HG02870 (cell line): ENCODE data around the gene ARID3C.

Experiments used
- ATAC-seq: cut with Tn5 transposase; IDR thresholded peaks from one replicate; pipeline ENCODE4 v1.9.1; 2021; ENCODE audit warnings: mild to moderate bottlenecking, moderate library complexity; ENCODE audit not compliant: unreplicated experiment

Gene ARID3C

GRCh38 chr9:34628656-34629490 lies at the start of gene ARID3C:
Gene ARID3C, minus strand, starts transcription at chr9:34629066. Its CDS starts 1,052 bp downstream, at chr9:34628014.
- no peak for ATAC-seq

DNA sequence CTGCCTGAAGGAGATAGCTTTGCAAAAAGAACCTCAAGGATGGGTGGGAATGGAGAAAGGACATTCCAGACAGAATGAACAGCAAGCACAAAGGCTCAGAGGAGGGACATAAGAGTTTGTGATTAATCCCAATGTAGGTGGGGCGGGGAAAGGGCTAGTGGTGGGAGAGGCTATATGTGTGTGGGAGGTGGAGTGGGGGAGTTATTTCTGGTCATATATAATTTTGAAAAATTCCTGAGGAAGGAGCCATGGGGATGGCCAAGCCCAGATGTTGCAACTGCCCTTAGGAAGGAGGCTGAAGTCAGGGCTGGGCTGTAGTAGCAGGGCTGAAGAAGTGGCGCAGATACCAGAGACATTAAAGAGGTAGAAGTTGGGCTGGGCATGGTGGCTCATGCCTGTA lies 47.0 kb upstream of the ARID3C start:
- ATAC-seq: no peak

GRCh38 chr9:34675048-34675714 lies 46.3 kb upstream of the ARID3C start:
- ATAC-seq: no peak

GRCh38 chr9:34674440-34674839 lies 45.6 kb upstream of the ARID3C start:
- ATAC-seq: no peak

GRCh38 chr9:34671307-34671706 lies 42.4 kb upstream of the ARID3C start:
- ATAC-seq: no peak

DNA sequence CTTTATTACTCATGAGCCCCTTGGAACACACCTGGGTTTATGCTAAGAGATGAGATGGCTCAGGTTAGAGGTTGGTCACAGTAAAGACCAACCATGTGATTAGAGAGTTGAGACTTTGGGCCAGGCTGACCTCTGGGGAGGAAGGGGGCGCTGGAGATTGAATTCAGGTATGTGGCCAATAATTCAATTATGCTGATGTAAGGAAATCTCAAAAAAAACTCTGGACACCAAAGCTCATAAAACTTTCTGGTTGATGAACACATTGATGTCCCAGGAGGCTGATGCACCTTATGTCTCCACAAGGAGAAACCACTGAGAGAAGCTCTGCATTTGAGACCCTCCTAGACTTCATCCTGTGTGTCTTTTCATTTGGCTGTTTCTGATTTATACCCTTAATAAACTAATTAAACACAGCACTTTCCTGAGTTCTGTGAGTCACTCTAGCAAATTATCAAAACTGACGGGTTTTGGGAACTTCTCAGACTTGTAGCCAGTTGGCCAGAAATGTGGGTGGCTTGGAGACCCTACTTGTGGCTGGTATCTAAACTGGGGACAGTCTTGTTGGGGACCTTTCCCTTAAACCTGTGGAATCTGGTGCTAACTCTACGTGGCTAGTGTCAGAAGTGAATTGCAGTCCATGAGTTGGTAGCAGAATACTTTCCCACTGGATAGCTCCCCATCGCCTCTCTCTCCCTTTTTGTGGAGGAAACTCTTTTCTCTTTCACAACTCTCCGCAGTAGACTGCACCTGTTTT lies 41.1 kb upstream of the ARID3C start:
- no peak for ATAC-seq

DNA sequence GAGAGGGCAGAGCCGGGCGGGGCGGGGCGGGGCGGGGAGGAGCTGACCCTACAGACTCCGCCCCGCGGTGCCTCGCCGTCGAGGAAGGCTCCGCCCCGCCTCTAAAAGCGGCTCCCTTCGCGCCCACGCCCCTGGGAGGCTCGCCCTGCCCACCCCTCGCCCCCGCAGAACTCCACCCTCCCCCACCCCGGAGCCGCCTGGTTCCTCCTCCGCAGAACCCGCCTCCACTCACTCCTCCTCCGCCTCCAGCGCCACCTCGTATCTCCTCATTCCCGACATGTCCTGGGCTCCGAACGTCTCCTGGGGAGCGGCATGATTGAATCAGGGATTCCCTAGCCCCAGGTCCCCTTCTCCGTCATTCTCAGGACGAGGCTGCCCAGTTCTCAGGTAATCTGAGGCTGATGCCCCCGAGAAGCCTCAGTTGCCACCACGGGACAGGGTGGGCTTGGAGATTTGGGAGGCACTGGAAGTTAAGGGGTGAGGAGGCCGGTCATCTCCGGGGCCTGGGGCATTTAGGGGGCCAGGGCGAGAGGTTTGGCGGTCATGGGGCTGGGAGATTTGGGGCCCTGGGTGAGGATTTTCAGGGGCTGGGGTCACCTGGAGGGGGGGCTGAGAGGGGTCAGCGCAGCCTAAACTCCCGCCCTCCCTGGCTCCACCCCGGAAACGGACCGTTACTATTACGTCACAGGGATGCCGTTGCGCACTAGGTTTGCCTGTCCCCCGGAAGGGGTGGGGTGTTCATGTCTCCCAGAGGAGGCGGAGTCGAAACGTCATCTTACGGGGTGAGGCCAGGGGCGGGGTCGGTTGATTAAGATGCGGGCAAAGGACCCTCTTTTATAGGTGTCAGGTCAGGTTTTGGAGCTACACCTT lies 36.8 kb upstream of the ARID3C start:
- peak; percentile 60 for ATAC-seq

DNA sequence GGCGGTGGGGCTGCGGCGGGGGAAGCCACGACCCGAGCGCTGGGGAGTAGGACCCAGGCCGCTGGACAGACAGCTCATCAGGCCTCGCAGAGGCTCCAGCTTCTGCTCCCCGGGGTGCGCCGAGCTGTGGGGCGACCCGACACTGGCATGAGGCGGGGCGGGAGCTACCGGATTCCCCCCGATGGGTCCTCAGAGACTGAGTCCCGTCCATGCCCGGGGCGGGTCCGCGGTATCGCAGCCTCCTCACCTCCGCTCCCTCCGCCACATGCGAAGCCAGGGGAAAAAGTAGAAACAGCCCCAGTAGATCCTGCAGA lies 36.2 kb upstream of the ARID3C start:
- no peak for ATAC-seq

GRCh38 chr9:34664281-34665066 lies 35.6 kb upstream of the ARID3C start:
- peak; percentile 44 for ATAC-seq

- ATAC-seq: no peak
Observed at GRCh38 chr9:34663303-34663605, 34.4 kb upstream of the ARID3C start.

DNA sequence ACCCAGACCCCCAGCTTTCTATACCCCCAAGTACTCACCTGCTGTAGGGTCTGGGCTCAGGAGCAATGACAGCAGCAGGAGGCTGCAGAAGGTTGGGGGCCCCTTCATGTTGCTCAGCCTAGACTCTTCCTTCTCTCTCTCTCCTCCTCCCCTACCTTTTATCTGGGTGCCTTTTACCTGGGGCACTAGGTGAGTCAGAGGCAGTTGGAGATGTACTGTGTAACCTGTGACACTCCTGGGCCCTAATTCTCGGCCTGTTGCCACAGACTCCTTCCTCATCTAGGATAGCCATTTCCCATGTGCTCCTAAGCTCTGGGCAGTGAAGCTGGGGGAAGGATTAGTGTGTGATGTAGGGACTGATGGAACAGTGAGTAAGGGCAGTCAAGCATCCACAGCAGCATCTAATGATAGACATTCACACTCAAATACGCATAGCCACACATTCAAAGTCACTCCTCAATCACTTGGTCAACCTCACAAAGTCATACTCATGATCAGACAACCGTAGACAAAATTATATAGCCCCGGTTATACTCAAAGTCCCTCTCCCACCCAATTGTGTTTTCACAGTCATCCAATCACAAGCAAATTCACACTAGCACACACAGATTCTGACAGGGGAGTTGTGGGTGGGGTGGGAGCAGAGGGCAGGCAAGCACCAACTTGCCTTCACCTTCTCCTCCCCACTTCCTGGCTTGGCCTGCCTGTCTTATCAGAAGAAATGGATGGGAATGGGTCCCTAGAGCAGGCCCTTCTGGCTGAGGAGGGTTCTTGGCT lies 33.8 kb upstream of the ARID3C start, which contains the start of gene CCL27:
TSS of gene CCL27 (minus strand) at position 132 of the 777 bp plus-strand sequence. CDS start at position 108, 24 bp downstream.
- no peak for ATAC-seq

GRCh38 chr9:34659592-34660253 lies 30.9 kb upstream of the ARID3C start:
- no peak for ATAC-seq

DNA sequence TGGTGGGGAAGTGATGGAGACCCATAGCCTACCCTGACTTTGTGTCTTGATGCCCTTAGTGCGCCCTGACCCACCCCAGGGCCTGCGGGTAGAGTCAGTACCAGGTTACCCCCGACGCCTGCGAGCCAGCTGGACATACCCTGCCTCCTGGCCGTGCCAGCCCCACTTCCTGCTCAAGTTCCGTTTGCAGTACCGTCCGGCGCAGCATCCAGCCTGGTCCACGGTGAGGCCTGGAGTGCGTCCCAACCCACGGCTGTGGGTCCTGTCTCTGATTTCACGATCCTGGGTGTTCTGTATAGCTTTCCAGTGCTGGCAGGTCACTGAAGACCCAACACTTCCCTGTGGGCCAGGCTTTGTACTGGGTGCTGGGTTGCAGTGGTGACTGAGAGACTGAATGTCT lies 29.6 kb upstream of the ARID3C start:
- ATAC-seq: no peak

- ATAC-seq: no peak
Observed at GRCh38 chr9:34656992-34657391, 28.1 kb upstream of the ARID3C start.

DNA sequence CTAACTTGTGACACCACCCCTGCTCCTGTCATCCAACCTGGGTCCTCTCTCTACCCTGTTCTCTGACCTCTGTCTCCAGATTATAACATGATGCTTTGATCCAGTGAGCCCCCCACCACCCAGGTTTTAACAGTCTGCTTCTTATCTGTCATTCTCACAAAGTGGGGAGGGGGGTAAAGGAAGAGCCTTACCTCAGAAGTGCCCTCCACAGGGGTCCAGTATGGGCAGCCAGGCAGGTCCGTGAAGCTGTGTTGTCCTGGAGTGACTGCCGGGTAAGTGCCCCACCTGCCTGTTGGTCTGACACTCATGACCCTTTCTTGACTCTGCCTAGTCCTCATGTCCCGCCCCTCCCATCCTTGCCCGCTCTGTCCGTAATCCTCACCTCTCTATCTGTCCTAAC lies 26.5 kb upstream of the ARID3C start:
- no peak for ATAC-seq

GRCh38 chr9:34654323-34655051 lies 25.6 kb upstream of the ARID3C start:
- no peak for ATAC-seq

DNA sequence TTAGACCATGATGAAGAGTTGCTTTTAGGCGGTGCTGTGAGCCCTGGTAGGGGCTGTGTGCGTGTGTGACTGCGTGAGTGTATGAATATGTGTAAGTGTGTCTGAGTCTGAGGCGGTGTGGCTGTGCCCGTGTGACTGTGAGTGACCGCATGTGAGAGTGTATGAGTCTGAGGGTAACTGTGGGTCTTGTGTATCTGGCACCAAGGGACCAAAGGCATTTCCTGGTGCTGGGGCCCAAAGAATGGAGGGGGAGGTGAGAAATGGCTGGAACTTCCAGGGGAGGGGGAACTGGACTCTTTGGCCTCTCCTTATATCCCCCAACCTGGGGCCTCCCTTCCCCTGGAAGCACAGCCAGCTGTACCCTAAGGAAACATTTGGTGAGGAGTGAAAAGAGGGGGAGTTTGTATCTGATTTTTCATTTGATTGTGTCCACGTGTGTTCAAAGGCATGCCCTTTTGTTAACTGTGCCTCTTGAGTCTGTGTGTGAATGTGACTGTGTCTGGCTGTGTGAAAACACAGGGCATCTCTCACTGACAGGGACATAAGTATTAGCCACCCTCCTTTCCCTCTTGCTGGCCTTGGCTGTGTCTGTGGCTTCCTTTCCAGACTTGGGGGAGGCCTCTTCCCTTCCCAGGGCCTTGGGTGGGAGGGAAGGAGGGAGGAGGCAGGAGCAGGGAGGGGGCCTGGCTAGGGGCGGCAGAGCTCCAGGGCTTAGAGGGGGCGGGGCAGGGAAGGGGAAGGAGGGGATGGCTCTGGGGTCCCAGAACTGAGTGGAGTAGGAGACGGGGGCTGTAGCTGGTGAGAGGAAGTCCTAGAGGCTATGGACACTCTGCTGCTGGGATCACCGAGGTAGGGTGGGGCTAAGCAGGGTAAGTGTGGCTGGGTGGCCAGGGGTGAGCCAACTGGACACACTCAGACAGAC lies 24.5 kb upstream of the ARID3C start:
- ATAC-seq: no peak
